ENCODE measurements around the gene SPEG. TPM values are rescaled to one million over a fixed set of nuclear protein-coding genes. Genes with fewer than 3 reads are reported as not detected.

Gene SPEG
- total RNA-seq, 1 donor from 2014 or later = 80.5 TPM

GRCh38 chr2:219514196-219514761 lies 79.6 kb downstream of the SPEG start, which contains the start of gene ASIC4:
Gene ASIC4 (plus strand): TSS chr2:219514482. CDS start chr2:219514725, 243 bp downstream.
- DNase-seq (ENCODE audit: low spot score) = no peak

GRCh38 chr2:219514836-219515235 lies 80.2 kb downstream of the SPEG start:
- no peak for DNase-seq (ENCODE audit: low spot score)

- DNase-seq (ENCODE audit: low spot score) = no peak
Observed at GRCh38 chr2:219515874-219516629, 81.4 kb downstream of the SPEG start.

- no peak for DNase-seq (ENCODE audit: low spot score)
Observed at GRCh38 chr2:219516888-219517287, 82.2 kb downstream of the SPEG start.

- DNase-seq (ENCODE audit: low spot score) = no peak
Observed at GRCh38 chr2:219517954-219518778, 83.5 kb downstream of the SPEG start.

- DNase-seq (ENCODE audit: low spot score) = no peak
Observed at GRCh38 chr2:219519526-219519916, 84.9 kb downstream of the SPEG start.

- no peak for DNase-seq (ENCODE audit: low spot score)
Observed at GRCh38 chr2:219520079-219520478, 85.4 kb downstream of the SPEG start.

- no peak for DNase-seq (ENCODE audit: low spot score)
Observed at GRCh38 chr2:219521066-219521880, 86.6 kb downstream of the SPEG start.

GRCh38 chr2:219522111-219523030 lies 87.7 kb downstream of the SPEG start:
- no peak for DNase-seq (ENCODE audit: low spot score)

GRCh38 chr2:219523031-219523671 lies 88.5 kb downstream of the SPEG start:
- no peak for DNase-seq (ENCODE audit: low spot score)

- no peak for DNase-seq (ENCODE audit: low spot score)
Observed at GRCh38 chr2:219524817-219525216, 90.2 kb downstream of the SPEG start.

GRCh38 chr2:219525533-219526232 lies 91.0 kb downstream of the SPEG start:
- no peak for DNase-seq (ENCODE audit: low spot score)

- DNase-seq (ENCODE audit: low spot score) = no peak
Observed at GRCh38 chr2:219526320-219527075, 91.9 kb downstream of the SPEG start.

- DNase-seq (ENCODE audit: low spot score) = no peak
Observed at GRCh38 chr2:219527076-219527394, 92.4 kb downstream of the SPEG start.

- DNase-seq (ENCODE audit: low spot score) = no peak
Observed at GRCh38 chr2:219527472-219527871, 92.8 kb downstream of the SPEG start.

GRCh38 chr2:219530048-219530963 lies 95.7 kb downstream of the SPEG start:
- peak; percentile 76 for DNase-seq (ENCODE audit: low spot score)

- no peak for DNase-seq (ENCODE audit: low spot score)
Observed at GRCh38 chr2:219531639-219532377, 97.2 kb downstream of the SPEG start.

Data from mucosa of gallbladder (tissue), 1 donor.